Heart right ventricle (tissue), 16 donors: ENCODE data around the gene CDKN2A. TPM values are rescaled to one million over a fixed set of nuclear protein-coding genes. Genes with fewer than 3 reads are reported as not detected.

Source experiments
- ATAC-seq, 8 donors: fragments of 200-7000 bp; cut with Tn5 transposase; one replicate each; pipeline ENCODE4 v1.9.1; 2020; ENCODE audit warnings: mild to moderate bottlenecking in 8 of 8, moderate library complexity in 8 of 8, moderate number of reproducible peaks in 1 of 8
- DNase-seq, 2 donors: peaks; one replicate each; pipeline ENCODE4 v3.0.0-alpha.2; 2020
- H3K27ac ChIP-seq, 10 donors: fragments of 200-600 bp; sonication (generic) in 2 of 10; one replicate each; pipeline versions ENCODE4 v1.5.0 to v1.8.0; 2020 to 2022; ENCODE audit warnings: mild to moderate bottlenecking in 3 of 10
- H3K27me3 ChIP-seq, 7 donors: fragments of 200-600 bp; one replicate each; pipeline ENCODE4 v1.8.0; 2021 to 2022; ENCODE audit warnings: mild to moderate bottlenecking in 2 of 7
- H3K36me3 ChIP-seq, 9 donors: fragments of 200-600 bp; sonication (generic) in 1 of 9; one replicate each; pipeline versions ENCODE4 v1.5.0 to v1.8.0; 2020 to 2022; ENCODE audit warnings: mild to moderate bottlenecking in 2 of 9
- H3K4me1 ChIP-seq, 9 donors: fragments of 200-600 bp; sonication (generic) in 1 of 9; one replicate each; pipeline versions ENCODE4 v1.5.0 to v1.8.0; 2020 to 2022; ENCODE audit warnings: mild to moderate bottlenecking in 4 of 9
- H3K4me3 ChIP-seq, 10 donors: fragments of 200-600 bp; sonication (generic) in 2 of 10; one replicate each; pipeline versions ENCODE4 v1.5.0 to v1.8.0; 2020 to 2022; ENCODE audit warnings: mild to moderate bottlenecking in 7 of 10, moderate library complexity in 2 of 10
- H3K9me3 ChIP-seq, 11 donors: fragments of 200-600 bp in 10 of 11; sonication (generic) in 2 of 11; one replicate each; pipeline versions ENCODE4 v1.5.0 to v1.8.0; 2013 to 2022; ENCODE audit warnings: mild to moderate bottlenecking in 2 of 11, control low read depth in 1 of 11, moderate library complexity in 1 of 11
- WGBS, 2 donors: extraction: QIAGEN DNeasy Blood & Tissue Kit; methylation state at CpG; one replicate each; pipeline ENCODE4 v1.1.7; 2013; ENCODE audit warnings: inconsistent platforms in 1 of 2; 5-methylcytosine and 5-hydroxymethylcytosine counted together
- intact Hi-C, 10 donors: fragments of 100-400 bp; cut with DNase I; formaldehyde crosslinking; loops; one replicate each; pipeline versions ENCODE4 v1.11.1 to v1.14.2; 2022
- polyA plus RNA-seq, 2 donors: library from polyadenylated mRNA; stranded (reverse); fragments of 200-250 nt; gene quantifications; one replicate each; pipeline ENCODE4 v1.2.3, GENCODE V29; 2013
- total RNA-seq, 10 donors: library from RNA; stranded (reverse); fragmentation: NEBNext Ultra II Directional in 3 of 10; extraction: Animal tissue kit (Norgen Biotek cat#: 25700) in 3 of 10; gene quantifications; one replicate each; pipeline versions ENCODE4 v1.2.1 to v1.2.4, GENCODE V29; 2021 to 2023
- TF ChIP-seq, protein P1 (sequence below), 9 donors: fragments of 200-600 bp; sonication (generic) in 2 of 9; IDR thresholded peaks; one replicate each; pipeline versions ENCODE4 v1.5.0 to v1.8.0; 2021 to 2022; ENCODE audit warnings: antibody characterized with exemption in 9 of 9, mild to moderate bottlenecking in 5 of 9, moderate library complexity in 1 of 9
- donor health status: Arrhythmogenic right ventricular cardiomyopathy.
- donor health status: ischemic (EF 13 %, LVEDD 7.1; RV severe dilation, severe dysfunction).
- donor health status: healthy with polysubstance abuse.
- donor health status: DM: no; HTN: yes; CAD: no.
- donor health status: DM: no; HTN: no; CAD: no.
- donor health status: ischemic (EF 25% LVEDD 6.9; RV normal size, moderate dysfunction).
- donor health status: ischemic (EF 25% LVEDD 5.7; RV mildly dilated, moderate dysfunction).
- donor health status: healthy.
- donor health status: DM: yes; HTN: yes; CAD: no.
- donor health status: Ischemic cardiomyopathy.
- donor health status: ischemic (EF 35%, LVEDD 5.7; RV mildly dilated, moderate dysfunction).
- donor health status: nonischemic (EF 11% LVEDD 7.7; RV severe dilation, severe dysfunction).
- donor health status: DM: yes; HTN: yes; CAD: no.
- donor health status: PGD.
- donor health status: ischemic (EF 29% LVEDD 5.4; RV normal size, mild dysfunction).
- donor health status: nonischemic (EF 23%, LVEDD 6.1; RV moderate dilation, normal function).

The CDKN2A gene
- total and polyA plus RNA-seq, 12 donors = 0.03 to 1.9 (median 0.48) TPM; not detected in 5

- no peak for DNase-seq
- no peak for ATAC-seq
- Histone ChIP-seq H3K36me3 (no peaks in the 10 kb centered on the region), H3K9me3 (no peaks in the 10 kb centered on the region), H3K27ac (no peak overlapping the region), H3K4me3 (no peak overlapping the region), H3K27me3 (peaks cover 0 to 96% (median 87%) of the 10 kb centered on the region in 7 donors), H3K4me1 (peaks cover 0 to 16% (median 4%) of the 10 kb centered on the region in 9 donors)
- intact Hi-C loops = loop anchor here in 1 of 10 donors (10.0 kb wide), 1 partner anchor 185 kb away; the partner anchor contains the start of gene MTAP
- TF ChIP-seq, protein P1, sequence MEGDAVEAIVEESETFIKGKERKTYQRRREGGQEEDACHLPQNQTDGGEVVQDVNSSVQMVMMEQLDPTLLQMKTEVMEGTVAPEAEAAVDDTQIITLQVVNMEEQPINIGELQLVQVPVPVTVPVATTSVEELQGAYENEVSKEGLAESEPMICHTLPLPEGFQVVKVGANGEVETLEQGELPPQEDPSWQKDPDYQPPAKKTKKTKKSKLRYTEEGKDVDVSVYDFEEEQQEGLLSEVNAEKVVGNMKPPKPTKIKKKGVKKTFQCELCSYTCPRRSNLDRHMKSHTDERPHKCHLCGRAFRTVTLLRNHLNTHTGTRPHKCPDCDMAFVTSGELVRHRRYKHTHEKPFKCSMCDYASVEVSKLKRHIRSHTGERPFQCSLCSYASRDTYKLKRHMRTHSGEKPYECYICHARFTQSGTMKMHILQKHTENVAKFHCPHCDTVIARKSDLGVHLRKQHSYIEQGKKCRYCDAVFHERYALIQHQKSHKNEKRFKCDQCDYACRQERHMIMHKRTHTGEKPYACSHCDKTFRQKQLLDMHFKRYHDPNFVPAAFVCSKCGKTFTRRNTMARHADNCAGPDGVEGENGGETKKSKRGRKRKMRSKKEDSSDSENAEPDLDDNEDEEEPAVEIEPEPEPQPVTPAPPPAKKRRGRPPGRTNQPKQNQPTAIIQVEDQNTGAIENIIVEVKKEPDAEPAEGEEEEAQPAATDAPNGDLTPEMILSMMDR (IDR thresholded peaks at IDR 0.05) = no peak
- WGBS, 2 donors = 9 to 21% methylated on average over 35 of the region's 35 CpGs
These were observed 4.6 kb downstream of the CDKN2A start for GRCh38 chr9:21989440-21990189.

DNA sequence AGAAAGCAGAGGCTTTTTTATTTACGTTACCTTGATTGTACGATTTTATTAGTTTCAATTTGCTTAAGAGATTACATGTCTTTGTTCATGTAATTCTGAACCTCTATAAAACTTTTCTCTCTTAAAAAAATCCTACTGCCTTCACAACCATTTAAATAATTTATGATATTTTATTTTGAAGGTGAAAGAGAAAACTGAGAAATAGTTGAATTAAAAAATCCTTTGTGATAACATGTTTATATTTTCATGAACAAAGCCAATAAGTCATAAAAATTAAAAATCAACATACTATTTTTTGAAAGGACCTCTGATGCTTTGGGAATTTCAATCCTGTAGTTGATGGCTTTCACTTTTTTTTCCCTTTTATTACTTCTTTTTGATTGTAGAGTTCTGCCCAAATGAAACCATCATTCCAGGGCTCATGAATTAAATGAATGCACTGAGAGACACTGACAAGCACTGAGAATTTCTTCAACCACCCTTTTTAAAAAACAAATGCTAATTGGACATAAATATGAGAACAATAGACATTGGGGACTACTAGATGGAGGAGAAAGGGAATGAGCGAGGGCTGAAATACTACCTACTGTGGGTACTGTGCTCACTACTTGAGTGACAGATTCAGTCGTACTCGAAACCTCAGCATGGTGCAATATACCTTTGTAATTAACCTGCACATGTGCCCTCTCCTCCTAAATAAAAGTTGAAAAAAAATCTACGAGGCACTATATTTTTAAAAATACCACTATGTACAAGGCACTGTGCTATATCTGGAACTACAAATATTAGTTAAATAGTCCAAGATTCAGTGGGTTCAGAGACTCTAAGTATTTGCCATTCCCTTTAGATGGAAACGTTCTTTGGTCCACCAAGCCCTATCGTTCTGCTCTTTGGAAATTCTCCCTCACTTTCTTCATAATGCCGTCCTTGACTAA, 5.9 kb downstream of the CDKN2A start:
- DNase-seq (no peak), ATAC-seq (no peak)
- Histone ChIP-seq H3K4me3 (no peak overlapping the region), H3K9me3 (no peaks in the 10 kb centered on the region), H3K4me1 (peaks cover 0 to 9% (median 0%) of the 10 kb centered on the region in 9 donors), H3K36me3 (no peaks in the 10 kb centered on the region), H3K27me3 (peaks cover 0 to 98% (median 96%) of the 10 kb centered on the region in 7 donors), H3K27ac (no peak overlapping the region)
- WGBS, 2 donors = 22 to 41% methylated on average over 9 of the region's 9 CpGs
- TF ChIP-seq, protein P1 (IDR thresholded peaks at IDR 0.05) = no peak
- intact Hi-C loops = no loop called here

GRCh38 chr9:21985964-21986667, 8.1 kb downstream of the CDKN2A start:
- H3K36me3 ChIP-seq = no peaks in the 10 kb centered on the region
- H3K27me3 ChIP-seq = peaks cover 0 to 98% (median 95%) of the 10 kb centered on the region in 7 donors
- DNase-seq = no peak
- H3K4me3 ChIP-seq = no peak overlapping the region
- no peak overlapping the region for H3K27ac ChIP-seq
- H3K4me1 ChIP-seq = peaks cover 0 to 5% (median 0%) of the 10 kb centered on the region in 9 donors
- WGBS, 2 donors = 67 to 75% methylated on average over 5 of the region's 5 CpGs
- no peaks in the 10 kb centered on the region for H3K9me3 ChIP-seq
- intact Hi-C loops = loop anchor here in 1 of 10 donors (2.0 kb wide), 1 partner anchor 17 kb away; no protein-coding TSS in a partner anchor
- TF ChIP-seq, protein P1 (IDR thresholded peaks at IDR 0.05) = no peak
- ATAC-seq = no peak

DNA sequence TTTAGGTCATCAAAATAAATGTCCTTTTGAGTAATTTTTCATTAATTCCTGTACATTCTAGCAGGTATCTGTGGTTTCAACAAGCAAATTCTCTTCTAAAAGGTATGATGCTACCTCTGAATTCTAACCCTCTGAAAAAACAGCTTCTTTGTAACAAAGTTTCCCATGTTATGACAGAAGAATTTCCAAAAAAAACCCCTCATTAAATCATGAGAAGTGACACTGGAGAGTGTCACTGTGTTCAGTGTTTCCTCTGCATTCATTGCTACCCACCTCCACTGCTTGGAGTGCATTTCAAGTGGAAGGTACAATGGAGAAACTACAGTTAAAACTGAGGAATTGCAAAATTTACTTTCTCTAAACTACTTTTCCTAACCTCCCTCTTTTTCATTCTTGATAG, 10.1 kb downstream of the CDKN2A start:
- Histone ChIP-seq H3K27me3 (peaks cover 0 to 96% (median 93%) of the 10 kb centered on the region in 7 donors), H3K9me3 (no peaks in the 10 kb centered on the region), H3K4me3 (no peak overlapping the region), H3K4me1 (peaks cover 0 to 5% (median 0%) of the 10 kb centered on the region in 9 donors), H3K27ac (no peak overlapping the region), H3K36me3 (no peaks in the 10 kb centered on the region)
- DNase-seq = no peak
- TF ChIP-seq, protein P1 (IDR thresholded peaks at IDR 0.05) = no peak
- no peak for ATAC-seq
- intact Hi-C loops = loop anchor here in 1 of 10 donors (2.0 kb wide), 1 partner anchor 15 kb away; no protein-coding TSS in a partner anchor
